ENCODE data around the gene IL10RA.

The IL10RA gene

DNA sequence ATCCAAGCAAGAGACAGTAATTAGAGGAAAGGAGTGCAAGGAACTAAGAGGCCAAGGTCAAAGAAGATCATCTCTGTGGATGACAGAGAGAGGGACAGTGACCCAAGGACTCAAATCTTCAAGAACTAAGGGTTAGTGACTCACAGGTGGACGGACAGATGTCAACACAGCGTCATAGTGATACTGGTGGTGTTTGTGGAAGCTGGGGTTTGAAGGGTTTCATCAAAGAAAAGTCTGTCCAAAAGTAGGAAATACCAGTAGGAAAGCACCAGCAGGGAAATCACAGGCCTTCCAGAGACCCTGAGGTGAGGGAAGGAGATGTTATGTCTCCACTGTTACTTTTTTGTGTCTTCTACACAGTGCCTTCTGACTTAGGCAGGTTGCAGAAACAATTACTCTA, 32.2 kb downstream of the IL10RA start:
- no peaks in the 10 kb centered on the region for H3K27me3 ChIP-seq (ENCODE audit: insufficient read depth, low read length)
- H3F3A ChIP-seq (ENCODE audit: insufficient read depth, low read length) = no peaks in the 10 kb centered on the region
- no peak overlapping the region for H3K4me2 ChIP-seq (ENCODE audit: low read length)
- H4K20me1 ChIP-seq (ENCODE audit: insufficient read depth, low read length) = no peaks in the 10 kb centered on the region
- H3K79me2 ChIP-seq (ENCODE audit: insufficient read depth, low read length) = no peaks in the 10 kb centered on the region
- H3K27ac ChIP-seq (ENCODE audit: low read depth, low read length, poor library complexity, severe bottlenecking) = no peak overlapping the region
- H3K4me3 ChIP-seq (ENCODE audit: low read depth, low read length, poor library complexity, severe bottlenecking) = no peak overlapping the region
- no peak overlapping the region for H2AFZ ChIP-seq (ENCODE audit: low read length)
- H3K9me2 ChIP-seq (ENCODE audit: low read depth, low read length) = no peaks in the 10 kb centered on the region
- TF ChIP-seq EZH2 (IDR thresholded peaks at IDR 0.05; ENCODE audit: borderline replicate concordance, low read length) = no peak
- TF ChIP-seq, protein P1, sequence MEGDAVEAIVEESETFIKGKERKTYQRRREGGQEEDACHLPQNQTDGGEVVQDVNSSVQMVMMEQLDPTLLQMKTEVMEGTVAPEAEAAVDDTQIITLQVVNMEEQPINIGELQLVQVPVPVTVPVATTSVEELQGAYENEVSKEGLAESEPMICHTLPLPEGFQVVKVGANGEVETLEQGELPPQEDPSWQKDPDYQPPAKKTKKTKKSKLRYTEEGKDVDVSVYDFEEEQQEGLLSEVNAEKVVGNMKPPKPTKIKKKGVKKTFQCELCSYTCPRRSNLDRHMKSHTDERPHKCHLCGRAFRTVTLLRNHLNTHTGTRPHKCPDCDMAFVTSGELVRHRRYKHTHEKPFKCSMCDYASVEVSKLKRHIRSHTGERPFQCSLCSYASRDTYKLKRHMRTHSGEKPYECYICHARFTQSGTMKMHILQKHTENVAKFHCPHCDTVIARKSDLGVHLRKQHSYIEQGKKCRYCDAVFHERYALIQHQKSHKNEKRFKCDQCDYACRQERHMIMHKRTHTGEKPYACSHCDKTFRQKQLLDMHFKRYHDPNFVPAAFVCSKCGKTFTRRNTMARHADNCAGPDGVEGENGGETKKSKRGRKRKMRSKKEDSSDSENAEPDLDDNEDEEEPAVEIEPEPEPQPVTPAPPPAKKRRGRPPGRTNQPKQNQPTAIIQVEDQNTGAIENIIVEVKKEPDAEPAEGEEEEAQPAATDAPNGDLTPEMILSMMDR (IDR thresholded peaks at IDR 0.05; ENCODE audit: low read length) = no peak
- H3K9ac ChIP-seq (ENCODE audit: low read length) = no peak overlapping the region
- H3K9me3 ChIP-seq (ENCODE audit: low read length) = 0 out of 2 replicates have a peak, but pooled peaks cover 3% of the 10 kb centered on the region
- H3K4me1 ChIP-seq (ENCODE audit: insufficient read depth, low read length, severe bottlenecking) = no peaks in the 10 kb centered on the region
- no peaks in the 10 kb centered on the region for H3K36me3 ChIP-seq (ENCODE audit: insufficient read depth, low read length)

DNA sequence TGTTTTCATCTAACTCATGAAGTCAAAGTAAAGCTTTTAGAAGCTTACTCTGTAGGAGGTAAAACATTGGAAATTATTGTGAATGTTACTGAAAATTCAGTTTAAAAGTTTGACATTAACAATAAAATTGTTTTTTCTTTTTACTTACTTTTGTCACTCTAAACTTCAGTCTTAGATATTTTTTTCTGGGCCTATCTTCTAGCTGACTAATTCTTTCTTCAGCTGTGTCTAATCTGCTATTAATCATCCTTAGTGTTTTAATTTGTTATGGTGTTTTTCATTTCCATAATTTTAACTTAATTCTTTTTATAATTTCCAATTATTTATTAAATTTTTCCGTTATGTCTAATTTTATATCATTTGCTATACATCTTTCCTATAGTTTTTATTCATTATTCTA, 35.0 kb downstream of the IL10RA start:
- H3K4me2 ChIP-seq (ENCODE audit: low read length) = no peak overlapping the region
- TF ChIP-seq, protein P1 (IDR thresholded peaks at IDR 0.05; ENCODE audit: low read length) = no peak
- no peak for TF ChIP-seq EZH2 (IDR thresholded peaks at IDR 0.05; ENCODE audit: borderline replicate concordance, low read length)
- H3K9me3 ChIP-seq (ENCODE audit: low read length) = 0 out of 2 replicates have a peak, but pooled peaks cover 3% of the 10 kb centered on the region
- H4K20me1 ChIP-seq (ENCODE audit: insufficient read depth, low read length) = no peaks in the 10 kb centered on the region
- no peaks in the 10 kb centered on the region for H3K36me3 ChIP-seq (ENCODE audit: insufficient read depth, low read length)
- H3K79me2 ChIP-seq (ENCODE audit: insufficient read depth, low read length) = no peaks in the 10 kb centered on the region
- H3F3A ChIP-seq (ENCODE audit: insufficient read depth, low read length) = no peaks in the 10 kb centered on the region
- H3K9me2 ChIP-seq (ENCODE audit: low read depth, low read length) = no peaks in the 10 kb centered on the region
- no peak overlapping the region for H3K4me3 ChIP-seq (ENCODE audit: low read depth, low read length, poor library complexity, severe bottlenecking)
- no peak overlapping the region for H3K9ac ChIP-seq (ENCODE audit: low read length)
- H3K27ac ChIP-seq (ENCODE audit: low read depth, low read length, poor library complexity, severe bottlenecking) = no peak overlapping the region
- H3K4me1 ChIP-seq (ENCODE audit: insufficient read depth, low read length, severe bottlenecking) = no peaks in the 10 kb centered on the region
- no peaks in the 10 kb centered on the region for H3K27me3 ChIP-seq (ENCODE audit: insufficient read depth, low read length)
- H2AFZ ChIP-seq (ENCODE audit: low read length) = no peak overlapping the region

DNA sequence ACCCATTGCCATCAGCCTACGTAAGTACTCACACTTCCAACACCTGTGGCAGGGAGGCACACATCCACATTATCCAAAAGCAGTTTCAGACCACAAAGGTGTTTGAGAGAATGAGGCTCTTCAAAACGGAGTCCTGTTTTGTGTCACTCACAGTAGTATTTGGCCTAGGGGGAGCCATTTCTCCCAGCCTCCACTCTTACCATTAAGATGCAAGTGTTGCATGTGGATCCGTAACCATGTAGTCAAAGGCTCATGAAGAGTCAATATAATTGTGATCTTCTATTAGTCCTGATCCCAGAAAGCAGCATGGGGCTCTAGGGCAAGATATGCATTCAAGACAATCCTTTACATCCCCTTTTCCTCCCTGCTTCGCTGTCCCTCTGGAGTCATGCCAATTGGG, 41.5 kb downstream of the IL10RA start:
- H3F3A ChIP-seq (ENCODE audit: insufficient read depth, low read length) = no peaks in the 10 kb centered on the region
- H3K27me3 ChIP-seq (ENCODE audit: insufficient read depth, low read length) = no peaks in the 10 kb centered on the region
- H3K9ac ChIP-seq (ENCODE audit: low read length) = no peak overlapping the region
- H4K20me1 ChIP-seq (ENCODE audit: insufficient read depth, low read length) = no peaks in the 10 kb centered on the region
- H3K27ac ChIP-seq (ENCODE audit: low read depth, low read length, poor library complexity, severe bottlenecking) = no peak overlapping the region
- H3K9me2 ChIP-seq (ENCODE audit: low read depth, low read length) = no peaks in the 10 kb centered on the region
- H3K4me1 ChIP-seq (ENCODE audit: insufficient read depth, low read length, severe bottlenecking) = no peaks in the 10 kb centered on the region
- no peaks in the 10 kb centered on the region for H3K36me3 ChIP-seq (ENCODE audit: insufficient read depth, low read length)
- no peaks in the 10 kb centered on the region for H3K9me3 ChIP-seq (ENCODE audit: low read length)
- no peak for TF ChIP-seq EZH2 (IDR thresholded peaks at IDR 0.05; ENCODE audit: borderline replicate concordance, low read length)
- no peaks in the 10 kb centered on the region for H3K79me2 ChIP-seq (ENCODE audit: insufficient read depth, low read length)
- H3K4me2 ChIP-seq (ENCODE audit: low read length) = no peak overlapping the region
- H3K4me3 ChIP-seq (ENCODE audit: low read depth, low read length, poor library complexity, severe bottlenecking) = no peak overlapping the region
- no peak overlapping the region for H2AFZ ChIP-seq (ENCODE audit: low read length)

DNA sequence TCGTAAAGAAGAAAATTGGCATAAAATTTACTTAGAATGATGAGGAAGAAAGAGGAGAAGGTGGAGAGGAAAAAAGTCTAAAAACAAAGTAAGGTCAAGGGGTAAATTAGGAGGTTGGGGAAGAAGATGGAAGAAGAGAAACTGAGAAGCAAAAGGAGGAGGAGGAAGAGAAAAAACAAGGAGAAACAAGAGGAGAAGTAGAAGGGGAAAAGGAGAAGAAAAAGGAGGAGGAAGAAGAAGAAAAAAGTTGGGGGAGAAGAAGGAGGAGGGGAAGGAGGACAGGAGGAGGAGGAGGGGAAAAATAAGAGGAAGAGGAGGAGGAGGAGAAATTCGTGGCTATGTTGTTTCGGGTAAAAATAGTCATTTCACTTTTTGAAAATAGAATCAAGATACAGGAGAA, 42.4 kb downstream of the IL10RA start:
- no peaks in the 10 kb centered on the region for H3K9me3 ChIP-seq (ENCODE audit: low read length)
- H3K79me2 ChIP-seq (ENCODE audit: insufficient read depth, low read length) = no peaks in the 10 kb centered on the region
- H3K36me3 ChIP-seq (ENCODE audit: insufficient read depth, low read length) = no peaks in the 10 kb centered on the region
- H3K9ac ChIP-seq (ENCODE audit: low read length) = no peak overlapping the region
- no peaks in the 10 kb centered on the region for H3K27me3 ChIP-seq (ENCODE audit: insufficient read depth, low read length)
- no peak overlapping the region for H3K4me2 ChIP-seq (ENCODE audit: low read length)
- H3K4me1 ChIP-seq (ENCODE audit: insufficient read depth, low read length, severe bottlenecking) = no peaks in the 10 kb centered on the region
- no peak overlapping the region for H2AFZ ChIP-seq (ENCODE audit: low read length)
- no peaks in the 10 kb centered on the region for H3K9me2 ChIP-seq (ENCODE audit: low read depth, low read length)
- no peaks in the 10 kb centered on the region for H4K20me1 ChIP-seq (ENCODE audit: insufficient read depth, low read length)
- H3F3A ChIP-seq (ENCODE audit: insufficient read depth, low read length) = no peaks in the 10 kb centered on the region
- no peak overlapping the region for H3K4me3 ChIP-seq (ENCODE audit: low read depth, low read length, poor library complexity, severe bottlenecking)
- H3K27ac ChIP-seq (ENCODE audit: low read depth, low read length, poor library complexity, severe bottlenecking) = no peak overlapping the region
- TF ChIP-seq, protein P1 (IDR thresholded peaks at IDR 0.05; ENCODE audit: low read length) = no peak
- TF ChIP-seq EZH2 (IDR thresholded peaks at IDR 0.05; ENCODE audit: borderline replicate concordance, low read length) = no peak
